ENCODE data around the gene PSMB7.

PSMB7 gene

GRCh38 chr9:124342776-124343485 lies 72.3 kb downstream of the PSMB7 start:
- H3K27ac ChIP-seq: no peak overlapping the region
- TF ChIP-seq CTCF (IDR thresholded peaks at IDR 0.05): no peak
- TF ChIP-seq ZFX (IDR thresholded peaks at IDR 0.05; ENCODE audit: borderline replicate concordance): no peak

GRCh38 chr9:124342402-124342775 lies 72.9 kb downstream of the PSMB7 start:
- no peak for TF ChIP-seq CTCF (IDR thresholded peaks at IDR 0.05)
- TF ChIP-seq ZFX (IDR thresholded peaks at IDR 0.05; ENCODE audit: borderline replicate concordance): no peak
- no peak overlapping the region for H3K27ac ChIP-seq

GRCh38 chr9:124341455-124342170 lies 73.6 kb downstream of the PSMB7 start:
- TF ChIP-seq CTCF (IDR thresholded peaks at IDR 0.05) (no peak), ZFX (IDR thresholded peaks at IDR 0.05; ENCODE audit: borderline replicate concordance) (no peak)
- H3K27ac ChIP-seq: no peak overlapping the region

GRCh38 chr9:124340219-124341069 lies 74.8 kb downstream of the PSMB7 start:
- no peak for TF ChIP-seq CTCF (IDR thresholded peaks at IDR 0.05)
- no peak for TF ChIP-seq ZFX (IDR thresholded peaks at IDR 0.05; ENCODE audit: borderline replicate concordance)

GRCh38 chr9:124339603-124340146 lies 75.6 kb downstream of the PSMB7 start:
- no peak for TF ChIP-seq CTCF (IDR thresholded peaks at IDR 0.05)
- no peak for TF ChIP-seq ZFX (IDR thresholded peaks at IDR 0.05; ENCODE audit: borderline replicate concordance)
- H3K27ac ChIP-seq: no peak overlapping the region

More at GRCh38 chr9:124340219-124341069, 74.8 kb downstream of the PSMB7 start:
- H3K27ac ChIP-seq: no peak overlapping the region

- no peak for TF ChIP-seq CTCF (IDR thresholded peaks at IDR 0.05)
- no peak overlapping the region for H3K27ac ChIP-seq
These were observed 77.7 kb downstream of the PSMB7 start for GRCh38 chr9:124337562-124337961.
